AG08395 (cell line): Measurements from ENCODE around the gene CTNNA1.

Experiments
- DNase-seq: peaks from one replicate; pipeline ENCODE4 v3.0.0; 2012; ENCODE audit warnings: mixed read lengths, low spot score

CTNNA1 gene

GRCh38 chr5:138850865-138851435, 97.7 kb downstream of the CTNNA1 start:
- DNase-seq, result no peak

GRCh38 chr5:138853132-138853531, 99.9 kb downstream of the CTNNA1 start:
- DNase-seq, result no peak

- DNase-seq, result no peak
Observed at GRCh38 chr5:138867011-138867410, 113.8 kb downstream of the CTNNA1 start.

- DNase-seq, result no peak
Observed at GRCh38 chr5:138869038-138869437, 115.8 kb downstream of the CTNNA1 start.

GRCh38 chr5:138869763-138870500, 116.7 kb downstream of the CTNNA1 start:
- DNase-seq, result no peak

- no peak for DNase-seq
Observed at GRCh38 chr5:138870611-138871010, 117.4 kb downstream of the CTNNA1 start.

- DNase-seq, result no peak
Observed at GRCh38 chr5:138872841-138873465, 119.7 kb downstream of the CTNNA1 start.

GRCh38 chr5:138873466-138874221, 120.4 kb downstream of the CTNNA1 start:
- no peak for DNase-seq

- DNase-seq, result no peak
Observed at GRCh38 chr5:138874241-138874640, 121.0 kb downstream of the CTNNA1 start.

- DNase-seq, result peak; percentile 62
Observed at GRCh38 chr5:138874771-138875551, 121.7 kb downstream of the CTNNA1 start, which contains the start of gene LRRTM2. LRRTM2 (minus strand) TSS chr5:138875335; CDS start chr5:138874911, 424 bp downstream.

- DNase-seq, result no peak
Observed at GRCh38 chr5:138875552-138875875, 122.3 kb downstream of the CTNNA1 start.

- no peak for DNase-seq
Observed at GRCh38 chr5:138875946-138876345, 122.7 kb downstream of the CTNNA1 start.

- no peak for DNase-seq
Observed at GRCh38 chr5:138876811-138877210, 123.6 kb downstream of the CTNNA1 start.

GRCh38 chr5:138878437-138879235, 125.4 kb downstream of the CTNNA1 start:
- DNase-seq, result no peak

- no peak for DNase-seq
Observed at GRCh38 chr5:138883211-138883610, 130.0 kb downstream of the CTNNA1 start.

GRCh38 chr5:138884094-138884493, 130.9 kb downstream of the CTNNA1 start:
- no peak for DNase-seq

- DNase-seq, result no peak
Observed at GRCh38 chr5:138884554-138884953, 131.3 kb downstream of the CTNNA1 start.

- no peak for DNase-seq
Observed at GRCh38 chr5:138889994-138890393, 136.8 kb downstream of the CTNNA1 start.

- no peak for DNase-seq
Observed at GRCh38 chr5:138890644-138891043, 137.4 kb downstream of the CTNNA1 start.

- DNase-seq, result no peak
Observed at GRCh38 chr5:138895918-138896317, 142.7 kb downstream of the CTNNA1 start.

- DNase-seq, result no peak
Observed at GRCh38 chr5:138898299-138898698, 145.1 kb downstream of the CTNNA1 start.
